ENCODE results near the gene SAMSN1.

DNA sequence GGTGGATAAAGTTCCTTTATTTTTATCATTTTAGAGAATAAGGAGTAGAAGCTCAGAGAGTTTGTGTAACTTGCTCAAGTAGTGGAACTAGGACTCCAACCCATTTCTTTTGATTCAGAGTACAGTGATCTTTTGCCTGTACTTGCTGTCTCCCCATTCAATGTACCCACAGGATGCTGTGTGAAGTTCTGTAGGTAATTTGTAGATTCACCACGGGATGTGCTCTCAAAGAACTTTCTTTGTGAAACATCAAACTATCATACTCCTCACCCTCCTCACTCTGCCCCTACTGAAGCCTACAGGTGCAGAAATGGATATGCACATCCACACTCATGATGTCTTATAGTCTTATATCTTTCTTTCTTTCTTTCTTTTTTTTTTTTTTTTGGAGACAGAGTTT lies 97.3 kb downstream of the SAMSN1 start:
- TF ChIP-seq, protein P1, sequence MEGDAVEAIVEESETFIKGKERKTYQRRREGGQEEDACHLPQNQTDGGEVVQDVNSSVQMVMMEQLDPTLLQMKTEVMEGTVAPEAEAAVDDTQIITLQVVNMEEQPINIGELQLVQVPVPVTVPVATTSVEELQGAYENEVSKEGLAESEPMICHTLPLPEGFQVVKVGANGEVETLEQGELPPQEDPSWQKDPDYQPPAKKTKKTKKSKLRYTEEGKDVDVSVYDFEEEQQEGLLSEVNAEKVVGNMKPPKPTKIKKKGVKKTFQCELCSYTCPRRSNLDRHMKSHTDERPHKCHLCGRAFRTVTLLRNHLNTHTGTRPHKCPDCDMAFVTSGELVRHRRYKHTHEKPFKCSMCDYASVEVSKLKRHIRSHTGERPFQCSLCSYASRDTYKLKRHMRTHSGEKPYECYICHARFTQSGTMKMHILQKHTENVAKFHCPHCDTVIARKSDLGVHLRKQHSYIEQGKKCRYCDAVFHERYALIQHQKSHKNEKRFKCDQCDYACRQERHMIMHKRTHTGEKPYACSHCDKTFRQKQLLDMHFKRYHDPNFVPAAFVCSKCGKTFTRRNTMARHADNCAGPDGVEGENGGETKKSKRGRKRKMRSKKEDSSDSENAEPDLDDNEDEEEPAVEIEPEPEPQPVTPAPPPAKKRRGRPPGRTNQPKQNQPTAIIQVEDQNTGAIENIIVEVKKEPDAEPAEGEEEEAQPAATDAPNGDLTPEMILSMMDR (IDR thresholded peaks at IDR 0.05), result no peak
- no peak for TF ChIP-seq POLR2AphosphoS5 (IDR thresholded peaks at IDR 0.05; ENCODE audit: insufficient read depth in 1 of 2, low read depth in 1 of 2)
